NB4 (cell line): ENCODE measurements around the gene KCNQ1.

Experiments used
- DNase-seq: peaks from one replicate; pipeline ENCODE4 v3.0.0; 2010; ENCODE audit warnings: low read depth
- H3K4me3 ChIP-seq: one replicate; pipeline ENCODE4 v1.5.1; 2011; ENCODE audit warnings: mild to moderate bottlenecking, low read depth, low read length, moderate library complexity
- CTCF ChIP-seq: IDR thresholded peaks from one replicate; pipeline ENCODE4 v1.5.1; 2012; ENCODE audit warnings: low read depth, low read length
- MAX ChIP-seq: IDR thresholded peaks from 2 replicates; pipeline ENCODE4 v1.6.1; 2011; ENCODE audit warnings: low read depth, low read length
- MYC ChIP-seq: IDR thresholded peaks from 2 replicates; pipeline ENCODE4 v1.6.1; 2011; ENCODE audit warnings: low read depth, low read length
- POLR2A ChIP-seq: IDR thresholded peaks from 2 replicates; pipeline ENCODE4 v1.6.1; 2011; ENCODE audit warnings: mild to moderate bottlenecking; ENCODE audit not compliant: insufficient read length; ENCODE audit errors: extremely low read depth

KCNQ1 gene

GRCh38 chr11:2748814-2749554 lies 304.2 kb downstream of the KCNQ1 start:
- TF ChIP-seq CTCF: no peak
- TF ChIP-seq MYC: no peak
- no peak for TF ChIP-seq MAX
- no peak for TF ChIP-seq POLR2A
- H3K4me3 ChIP-seq: no peak overlapping the region
- DNase-seq: no peak

- DNase-seq: no peak
- no peak overlapping the region for H3K4me3 ChIP-seq
- no peak for TF ChIP-seq POLR2A
Measured at GRCh38 chr11:2750101-2750681, 305.4 kb downstream of the KCNQ1 start.

GRCh38 chr11:2750682-2751522 lies 306.1 kb downstream of the KCNQ1 start:
- no peak overlapping the region for H3K4me3 ChIP-seq
- TF ChIP-seq CTCF (no peak), MAX (no peak), MYC (no peak), POLR2A (no peak)
- DNase-seq: no peak

GRCh38 chr11:2751523-2752203 lies 306.9 kb downstream of the KCNQ1 start:
- DNase-seq: no peak
- TF ChIP-seq POLR2A (no peak), CTCF (no peak), MYC (no peak)
- no peak overlapping the region for H3K4me3 ChIP-seq

- no peak overlapping the region for H3K4me3 ChIP-seq
- no peak for DNase-seq
- no peak for TF ChIP-seq MYC
- no peak for TF ChIP-seq CTCF
Measured at GRCh38 chr11:2752204-2752770, 307.5 kb downstream of the KCNQ1 start.

- no peak for DNase-seq
- no peak for TF ChIP-seq MAX
- TF ChIP-seq POLR2A: no peak
- no peak for TF ChIP-seq CTCF
- H3K4me3 ChIP-seq: no peak overlapping the region
Measured at GRCh38 chr11:2752923-2753322, 308.1 kb downstream of the KCNQ1 start.
